Upper lobe of left lung (tissue), 4 donors: ENCODE measurements around the gene ARHGEF4.

Experiments
- EP300 ChIP-seq, 4 donors: sonication (generic); formaldehyde crosslinking; IDR thresholded peaks; one replicate each; pipeline ENCODE4 v1.5.1; 2017; ENCODE audit warnings: antibody characterized with exemption in 4 of 4, control low read depth in 2 of 4
- POLR2AphosphoS5 ChIP-seq, 2 donors: sonication (generic); formaldehyde crosslinking; IDR thresholded peaks; one replicate each; pipeline ENCODE4 v1.5.1; 2017; ENCODE audit warnings: antibody characterized with exemption in 2 of 2
- TF ChIP-seq, protein P1 (sequence below), 6 experiments: fragments of 450-650 bp in 4 of 6; fragments of 200-600 bp in 2 of 6; sonication (generic) in 2 of 6; IDR thresholded peaks; one replicate each; pipeline ENCODE4 v1.5.1; 2016 to 2019; ENCODE audit warnings: antibody characterized with exemption in 6 of 6

DNA sequence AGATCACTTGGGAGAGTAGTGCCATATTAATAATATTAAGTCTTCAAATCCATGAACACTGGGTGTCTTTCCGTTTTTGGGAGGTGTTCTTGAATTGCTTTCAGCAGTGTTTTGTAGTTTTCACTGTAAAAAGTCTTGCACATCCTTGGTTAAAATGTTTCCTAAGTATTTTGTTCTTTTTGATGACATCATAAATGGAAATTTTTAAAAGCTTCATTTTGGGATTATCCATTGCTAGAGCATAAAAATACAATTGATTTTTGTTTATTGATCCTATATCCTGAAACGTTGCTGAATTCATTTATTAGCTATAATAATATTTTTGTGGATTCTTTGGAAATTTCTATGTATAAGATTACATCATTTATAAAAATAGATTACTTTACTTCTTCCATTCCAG, 96.8 kb downstream of the ARHGEF4 start:
- TF ChIP-seq, protein P1, sequence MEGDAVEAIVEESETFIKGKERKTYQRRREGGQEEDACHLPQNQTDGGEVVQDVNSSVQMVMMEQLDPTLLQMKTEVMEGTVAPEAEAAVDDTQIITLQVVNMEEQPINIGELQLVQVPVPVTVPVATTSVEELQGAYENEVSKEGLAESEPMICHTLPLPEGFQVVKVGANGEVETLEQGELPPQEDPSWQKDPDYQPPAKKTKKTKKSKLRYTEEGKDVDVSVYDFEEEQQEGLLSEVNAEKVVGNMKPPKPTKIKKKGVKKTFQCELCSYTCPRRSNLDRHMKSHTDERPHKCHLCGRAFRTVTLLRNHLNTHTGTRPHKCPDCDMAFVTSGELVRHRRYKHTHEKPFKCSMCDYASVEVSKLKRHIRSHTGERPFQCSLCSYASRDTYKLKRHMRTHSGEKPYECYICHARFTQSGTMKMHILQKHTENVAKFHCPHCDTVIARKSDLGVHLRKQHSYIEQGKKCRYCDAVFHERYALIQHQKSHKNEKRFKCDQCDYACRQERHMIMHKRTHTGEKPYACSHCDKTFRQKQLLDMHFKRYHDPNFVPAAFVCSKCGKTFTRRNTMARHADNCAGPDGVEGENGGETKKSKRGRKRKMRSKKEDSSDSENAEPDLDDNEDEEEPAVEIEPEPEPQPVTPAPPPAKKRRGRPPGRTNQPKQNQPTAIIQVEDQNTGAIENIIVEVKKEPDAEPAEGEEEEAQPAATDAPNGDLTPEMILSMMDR (IDR thresholded peaks at IDR 0.05): no peak
- TF ChIP-seq EP300 (IDR thresholded peaks at IDR 0.05): no peak
- no peak for TF ChIP-seq POLR2AphosphoS5 (IDR thresholded peaks at IDR 0.05)
